Bronchial epithelial cell (primary cell): Measurements from ENCODE around the gene ADI1. TPM values are rescaled to one million over a fixed set of nuclear protein-coding genes. Genes with fewer than 3 reads are reported as not detected.

Source experiments
- DNase-seq: peaks from one replicate; pipeline ENCODE4 v3.0.0-alpha.2; 2010; ENCODE audit warnings: low read depth
- FAIRE-seq: peaks from 2 replicates; lab custom pipeline; 2011; peaks lifted over from hg19 to GRCh38; lab: Jason Lieb, UNC
- H3K27me3 ChIP-seq: 2 replicates; pipeline ENCODE4 v1.5.1; 2011; ENCODE audit warnings: low read length; ENCODE audit not compliant: control insufficient read depth, insufficient read depth
- H3K36me3 ChIP-seq: 2 replicates; pipeline ENCODE4 v1.5.1; 2011; ENCODE audit warnings: low read length; ENCODE audit not compliant: control insufficient read depth, insufficient read depth
- H3K4me3 ChIP-seq: 2 replicates; pipeline ENCODE4 v1.5.1; 2011; ENCODE audit warnings: mild to moderate bottlenecking, low read depth, low read length, control low read depth
- total RNA-seq: library from RNA; depleted of rRNA; stranded (reverse); fragments of >200 nt; gene quantifications from 2 replicates; pipeline ENCODE4 v1.2.1, GENCODE V29; 2014
- TF ChIP-seq, protein P1 (sequence below): IDR thresholded peaks from 2 replicates; pipeline ENCODE4 v1.5.1; 2011; ENCODE audit warnings: mild to moderate bottlenecking, moderate library complexity, low read length, control low read depth, inconsistent platforms; ENCODE audit not compliant: insufficient read depth, severe bottlenecking

The ADI1 gene
- total RNA-seq, 1 donor from 2014 or later, result 29.5 TPM

DNA sequence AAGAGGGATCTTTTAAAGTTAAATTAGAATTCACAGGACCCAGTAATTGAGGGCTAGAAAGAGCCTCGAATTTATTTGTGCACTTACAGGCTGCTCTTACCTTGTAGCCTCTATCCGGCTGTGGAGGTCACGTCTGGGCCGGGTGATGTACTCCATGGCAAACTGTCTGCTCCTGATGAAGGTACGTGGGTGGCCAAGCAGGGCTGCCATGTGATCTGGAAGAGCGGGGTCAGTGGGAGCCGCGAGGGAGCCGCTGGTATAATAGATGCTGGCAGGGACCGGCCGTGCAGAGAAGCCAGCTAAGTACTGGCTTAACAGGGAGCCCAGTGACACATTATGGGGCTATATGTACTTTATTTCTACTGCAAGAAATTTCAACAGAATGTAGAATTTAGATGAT lies 59.2 kb downstream of the ADI1 start:
- Histone ChIP-seq H3K27me3 (no peaks in the 10 kb centered on the region), H3K4me3 (no peak overlapping the region), H3K36me3 (peaks cover 17% of the 10 kb centered on the region)
- no peak for FAIRE-seq
- DNase-seq, result no peak
- TF ChIP-seq, protein P1, sequence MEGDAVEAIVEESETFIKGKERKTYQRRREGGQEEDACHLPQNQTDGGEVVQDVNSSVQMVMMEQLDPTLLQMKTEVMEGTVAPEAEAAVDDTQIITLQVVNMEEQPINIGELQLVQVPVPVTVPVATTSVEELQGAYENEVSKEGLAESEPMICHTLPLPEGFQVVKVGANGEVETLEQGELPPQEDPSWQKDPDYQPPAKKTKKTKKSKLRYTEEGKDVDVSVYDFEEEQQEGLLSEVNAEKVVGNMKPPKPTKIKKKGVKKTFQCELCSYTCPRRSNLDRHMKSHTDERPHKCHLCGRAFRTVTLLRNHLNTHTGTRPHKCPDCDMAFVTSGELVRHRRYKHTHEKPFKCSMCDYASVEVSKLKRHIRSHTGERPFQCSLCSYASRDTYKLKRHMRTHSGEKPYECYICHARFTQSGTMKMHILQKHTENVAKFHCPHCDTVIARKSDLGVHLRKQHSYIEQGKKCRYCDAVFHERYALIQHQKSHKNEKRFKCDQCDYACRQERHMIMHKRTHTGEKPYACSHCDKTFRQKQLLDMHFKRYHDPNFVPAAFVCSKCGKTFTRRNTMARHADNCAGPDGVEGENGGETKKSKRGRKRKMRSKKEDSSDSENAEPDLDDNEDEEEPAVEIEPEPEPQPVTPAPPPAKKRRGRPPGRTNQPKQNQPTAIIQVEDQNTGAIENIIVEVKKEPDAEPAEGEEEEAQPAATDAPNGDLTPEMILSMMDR, result no peak

DNA sequence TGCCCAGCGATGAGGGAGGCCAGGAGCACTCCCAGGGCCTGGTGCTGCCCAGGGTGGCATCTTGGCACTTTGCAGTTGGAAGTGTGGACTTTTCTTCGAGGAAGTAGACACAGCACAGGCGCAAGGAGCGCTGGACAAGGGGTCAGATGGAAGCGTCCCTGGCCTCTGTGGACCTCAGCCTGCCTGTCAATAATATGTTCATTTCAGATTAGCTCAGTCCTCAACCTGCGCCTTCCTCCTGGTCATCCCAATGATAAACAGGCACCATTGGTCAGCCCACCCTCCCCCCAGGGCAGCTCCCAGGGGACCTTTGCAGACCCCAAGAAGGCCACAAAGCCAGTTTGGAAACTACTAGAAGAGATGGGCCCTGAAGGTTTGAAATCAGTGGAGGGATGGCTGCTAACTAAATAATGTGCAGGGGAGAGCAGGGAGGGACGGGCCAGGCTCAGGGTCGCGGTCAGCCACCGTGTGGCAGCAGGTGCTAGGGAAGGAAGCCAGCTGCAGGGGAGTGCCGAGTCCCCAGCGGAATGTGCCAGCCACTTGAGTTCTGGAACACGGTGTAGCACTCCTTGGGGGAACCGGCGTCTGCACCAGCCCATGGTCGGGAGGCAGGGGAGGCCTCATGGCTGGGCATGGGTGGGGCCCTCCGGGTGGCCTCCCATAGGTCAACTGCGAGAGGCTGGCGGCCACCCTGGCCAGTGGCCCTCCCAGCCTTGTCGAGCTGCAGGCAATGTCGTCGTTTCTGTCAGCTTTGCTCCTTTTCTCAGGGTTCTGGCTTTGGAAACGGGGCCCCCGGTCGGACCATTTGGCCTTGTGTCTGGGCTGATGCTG lies 59.9 kb downstream of the ADI1 start:
- no peak overlapping the region for H3K4me3 ChIP-seq
- TF ChIP-seq, protein P1, result no peak
- no peak for DNase-seq
- H3K36me3 ChIP-seq, result peaks cover 19% of the 10 kb centered on the region
- FAIRE-seq, result no peak
- no peaks in the 10 kb centered on the region for H3K27me3 ChIP-seq

DNA sequence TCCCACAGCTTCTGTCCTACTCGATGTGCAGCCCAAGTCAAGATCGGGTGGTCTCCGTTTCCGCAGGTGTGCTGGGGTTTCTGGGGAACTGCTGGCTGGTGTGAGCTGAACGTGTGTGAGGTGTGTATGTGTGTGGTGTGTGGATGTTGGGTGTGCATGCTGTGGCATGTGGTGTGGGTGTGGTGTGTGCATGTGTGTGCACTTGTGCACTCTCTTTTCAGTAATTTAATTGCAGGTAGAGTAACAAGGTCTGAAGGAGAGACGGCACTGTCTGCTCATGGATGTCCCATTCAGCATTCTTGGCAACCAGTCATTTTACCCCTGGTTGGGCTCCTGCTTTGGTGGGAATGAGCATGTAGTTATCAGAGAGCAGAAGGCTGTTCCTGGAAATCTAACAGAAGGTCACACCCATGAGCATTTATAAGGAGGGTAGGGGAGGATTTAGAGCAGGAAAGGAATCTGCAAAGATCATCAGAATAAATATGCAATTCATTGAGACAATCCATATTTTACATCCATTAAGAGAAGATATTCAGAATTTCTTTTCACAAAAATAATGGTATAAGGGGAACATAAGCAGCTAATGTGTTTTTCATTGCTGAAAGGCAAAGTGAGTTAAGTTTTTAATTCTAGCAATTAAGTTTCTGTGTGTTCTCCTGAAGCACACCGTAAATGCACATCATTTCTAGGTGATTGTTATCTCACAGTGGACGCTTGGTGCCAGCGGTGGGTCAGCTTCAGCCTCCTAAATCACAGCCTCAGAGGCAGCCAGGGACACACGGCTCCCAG lies 60.7 kb downstream of the ADI1 start:
- DNase-seq (no peak), FAIRE-seq (no peak)
- TF ChIP-seq, protein P1, result no peak
- no peak overlapping the region for H3K4me3 ChIP-seq
- H3K27me3 ChIP-seq, result no peaks in the 10 kb centered on the region
- peaks cover 14% of the 10 kb centered on the region for H3K36me3 ChIP-seq

DNA sequence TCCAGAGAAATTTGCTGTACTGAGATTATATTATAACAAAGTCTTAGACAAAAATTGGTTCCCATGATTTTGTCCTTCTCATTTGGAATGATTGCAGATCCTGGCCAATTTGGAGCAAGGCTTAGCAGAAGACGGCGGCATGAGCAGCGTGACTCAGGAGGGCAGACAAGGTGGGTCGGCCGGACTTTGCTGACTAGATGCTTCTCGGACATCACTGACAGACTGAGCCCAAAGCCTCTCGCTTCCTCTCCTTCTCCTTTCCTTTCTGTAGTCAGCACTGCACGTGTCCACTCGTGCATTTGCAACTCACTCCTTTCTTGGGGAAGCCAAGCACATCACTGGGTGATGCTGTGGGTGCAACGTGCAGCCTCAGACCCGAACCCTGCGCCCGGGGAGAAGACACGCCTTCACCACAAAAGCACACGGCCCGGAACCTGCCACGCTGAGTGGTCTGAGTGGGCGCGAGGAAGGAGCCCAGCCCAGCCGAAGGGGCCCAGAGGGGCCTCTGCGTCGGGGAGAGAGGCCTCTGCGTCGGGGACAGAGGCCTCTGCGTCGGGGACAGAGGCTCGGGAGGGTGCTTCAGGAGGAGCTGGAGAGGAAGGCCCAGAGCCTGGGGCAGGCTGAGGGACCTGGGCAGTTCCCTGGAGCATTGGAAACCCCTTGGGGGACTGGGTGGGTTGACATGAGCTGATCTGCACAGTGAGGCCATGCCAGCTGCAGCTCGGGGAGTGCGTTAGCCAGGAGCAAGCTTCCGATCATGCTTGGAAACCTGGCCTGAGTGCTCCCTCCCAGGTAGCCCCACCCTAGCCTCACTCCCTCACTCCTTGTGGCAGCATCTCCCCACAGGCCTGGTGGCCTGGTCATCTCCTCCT lies 61.6 kb downstream of the ADI1 start:
- DNase-seq, result no peak
- FAIRE-seq, result no peak
- H3K4me3 ChIP-seq, result no peak overlapping the region
- peaks cover 17% of the 10 kb centered on the region for H3K36me3 ChIP-seq
- no peaks in the 10 kb centered on the region for H3K27me3 ChIP-seq
- TF ChIP-seq, protein P1, result no peak

- Histone ChIP-seq H3K4me3 (no peak overlapping the region), H3K27me3 (no peaks in the 10 kb centered on the region), H3K36me3 (peaks cover 18% of the 10 kb centered on the region)
- FAIRE-seq (no peak), DNase-seq (no peak)
- TF ChIP-seq, protein P1, result no peak
Observed at GRCh38 chr2:3456125-3456524, 63.2 kb downstream of the ADI1 start.
